ENCODE measurements around the gene FHIP1A.

DNA sequence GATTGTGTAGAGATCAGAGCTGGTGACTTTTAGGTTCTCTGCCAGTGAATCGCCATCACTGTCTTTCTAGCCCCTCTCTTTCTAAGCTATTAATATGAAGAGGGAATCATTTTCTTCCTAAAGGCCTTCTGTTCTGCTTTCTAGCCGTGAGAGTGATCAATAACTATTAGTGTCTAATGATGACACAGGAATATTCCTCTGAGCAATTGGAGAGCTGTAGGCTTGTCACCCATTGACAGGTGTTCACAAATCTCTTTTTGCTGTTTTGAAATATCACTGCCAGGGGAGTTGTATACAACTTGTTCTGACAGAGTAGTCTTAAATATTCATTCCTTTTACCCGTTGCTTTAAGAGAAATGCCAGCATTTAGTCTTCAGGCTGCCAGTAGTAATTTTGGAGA is 13.9 kb downstream of the FHIP1A start:
- TF ChIP-seq, protein P1, sequence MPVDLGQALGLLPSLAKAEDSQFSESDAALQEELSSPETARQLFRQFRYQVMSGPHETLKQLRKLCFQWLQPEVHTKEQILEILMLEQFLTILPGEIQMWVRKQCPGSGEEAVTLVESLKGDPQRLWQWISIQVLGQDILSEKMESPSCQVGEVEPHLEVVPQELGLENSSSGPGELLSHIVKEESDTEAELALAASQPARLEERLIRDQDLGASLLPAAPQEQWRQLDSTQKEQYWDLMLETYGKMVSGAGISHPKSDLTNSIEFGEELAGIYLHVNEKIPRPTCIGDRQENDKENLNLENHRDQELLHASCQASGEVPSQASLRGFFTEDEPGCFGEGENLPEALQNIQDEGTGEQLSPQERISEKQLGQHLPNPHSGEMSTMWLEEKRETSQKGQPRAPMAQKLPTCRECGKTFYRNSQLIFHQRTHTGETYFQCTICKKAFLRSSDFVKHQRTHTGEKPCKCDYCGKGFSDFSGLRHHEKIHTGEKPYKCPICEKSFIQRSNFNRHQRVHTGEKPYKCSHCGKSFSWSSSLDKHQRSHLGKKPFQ (tag by site-specific recombination; IDR thresholded peaks at IDR 0.05): no peak
- TF ChIP-seq, protein P2, sequence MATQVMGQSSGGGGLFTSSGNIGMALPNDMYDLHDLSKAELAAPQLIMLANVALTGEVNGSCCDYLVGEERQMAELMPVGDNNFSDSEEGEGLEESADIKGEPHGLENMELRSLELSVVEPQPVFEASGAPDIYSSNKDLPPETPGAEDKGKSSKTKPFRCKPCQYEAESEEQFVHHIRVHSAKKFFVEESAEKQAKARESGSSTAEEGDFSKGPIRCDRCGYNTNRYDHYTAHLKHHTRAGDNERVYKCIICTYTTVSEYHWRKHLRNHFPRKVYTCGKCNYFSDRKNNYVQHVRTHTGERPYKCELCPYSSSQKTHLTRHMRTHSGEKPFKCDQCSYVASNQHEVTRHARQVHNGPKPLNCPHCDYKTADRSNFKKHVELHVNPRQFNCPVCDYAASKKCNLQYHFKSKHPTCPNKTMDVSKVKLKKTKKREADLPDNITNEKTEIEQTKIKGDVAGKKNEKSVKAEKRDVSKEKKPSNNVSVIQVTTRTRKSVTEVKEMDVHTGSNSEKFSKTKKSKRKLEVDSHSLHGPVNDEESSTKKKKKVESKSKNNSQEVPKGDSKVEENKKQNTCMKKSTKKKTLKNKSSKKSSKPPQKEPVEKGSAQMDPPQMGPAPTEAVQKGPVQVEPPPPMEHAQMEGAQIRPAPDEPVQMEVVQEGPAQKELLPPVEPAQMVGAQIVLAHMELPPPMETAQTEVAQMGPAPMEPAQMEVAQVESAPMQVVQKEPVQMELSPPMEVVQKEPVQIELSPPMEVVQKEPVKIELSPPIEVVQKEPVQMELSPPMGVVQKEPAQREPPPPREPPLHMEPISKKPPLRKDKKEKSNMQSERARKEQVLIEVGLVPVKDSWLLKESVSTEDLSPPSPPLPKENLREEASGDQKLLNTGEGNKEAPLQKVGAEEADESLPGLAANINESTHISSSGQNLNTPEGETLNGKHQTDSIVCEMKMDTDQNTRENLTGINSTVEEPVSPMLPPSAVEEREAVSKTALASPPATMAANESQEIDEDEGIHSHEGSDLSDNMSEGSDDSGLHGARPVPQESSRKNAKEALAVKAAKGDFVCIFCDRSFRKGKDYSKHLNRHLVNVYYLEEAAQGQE (tag by site-specific recombination; IDR thresholded peaks at IDR 0.05): no peak
- TF ChIP-seq ZNF660 (tag by site-specific recombination; IDR thresholded peaks at IDR 0.05) (no peak), ZNF184 (tag by site-specific recombination; IDR thresholded peaks at IDR 0.05) (no peak)
